PFSK-1 (cell line): ENCODE measurements around the gene LENG1.

Experiments
- FOXP2 ChIP-seq: optimal IDR thresholded peaks from 2 replicates; pipeline ENCODE3; 2011; ENCODE audit warnings: borderline replicate concordance, control low read depth, inconsistent platforms; ENCODE audit not compliant: insufficient read depth; ENCODE audit errors: extremely low read length, extremely low read depth
- POLR2AphosphoS5 ChIP-seq: IDR thresholded peaks from 2 replicates; pipeline ENCODE4 v1.6.1; 2012; ENCODE audit warnings: low read depth, mild to moderate bottlenecking, control low read depth, low read length, moderate library complexity
- SIN3A ChIP-seq: IDR thresholded peaks from 2 replicates; pipeline ENCODE4 v1.6.1; 2012; ENCODE audit warnings: mild to moderate bottlenecking, low read length, moderate library complexity, borderline replicate concordance; ENCODE audit not compliant: insufficient read depth
- TAF1 ChIP-seq: IDR thresholded peaks from 2 replicates; pipeline ENCODE4 v1.6.1; 2012; ENCODE audit warnings: low read length, control low read depth, borderline replicate concordance; ENCODE audit not compliant: insufficient read depth
- TF ChIP-seq, protein P1 (sequence below), 2 experiments: IDR thresholded peaks; 2 replicates each; pipeline versions ENCODE4 v1.6.1 to v1.8.0; 2011 to 2012; ENCODE audit warnings: low read depth in 2 of 2, low read length in 2 of 2, control low read depth in 1 of 2, inconsistent platforms in 1 of 2, mild to moderate bottlenecking in 1 of 2, moderate library complexity in 1 of 2; ENCODE audit not compliant: insufficient read depth in 1 of 2

DNA sequence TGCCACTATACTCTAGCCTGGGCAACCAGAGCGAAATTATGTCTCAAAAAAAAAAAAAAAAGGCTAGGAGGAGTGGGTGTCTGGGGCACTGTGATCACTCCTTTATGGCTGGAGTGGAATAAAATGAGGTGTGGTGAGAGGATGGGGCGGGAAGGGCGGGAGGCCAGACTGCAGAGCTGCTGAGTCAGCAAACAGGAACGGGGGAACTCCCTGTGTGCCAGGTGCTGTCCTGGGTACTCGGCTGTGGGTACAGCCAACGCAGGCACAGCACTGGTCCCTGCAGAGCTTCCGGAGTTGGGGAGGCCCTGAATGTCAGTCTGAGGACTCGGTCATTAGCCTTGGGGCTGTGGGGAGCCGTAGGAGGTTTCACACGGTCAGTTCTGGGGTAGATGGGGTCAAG lies 38.3 kb downstream of the LENG1 start:
- TF ChIP-seq POLR2AphosphoS5 (no peak), TAF1 (no peak), SIN3A (no peak), FOXP2 (no peak)
- TF ChIP-seq, protein P1, sequence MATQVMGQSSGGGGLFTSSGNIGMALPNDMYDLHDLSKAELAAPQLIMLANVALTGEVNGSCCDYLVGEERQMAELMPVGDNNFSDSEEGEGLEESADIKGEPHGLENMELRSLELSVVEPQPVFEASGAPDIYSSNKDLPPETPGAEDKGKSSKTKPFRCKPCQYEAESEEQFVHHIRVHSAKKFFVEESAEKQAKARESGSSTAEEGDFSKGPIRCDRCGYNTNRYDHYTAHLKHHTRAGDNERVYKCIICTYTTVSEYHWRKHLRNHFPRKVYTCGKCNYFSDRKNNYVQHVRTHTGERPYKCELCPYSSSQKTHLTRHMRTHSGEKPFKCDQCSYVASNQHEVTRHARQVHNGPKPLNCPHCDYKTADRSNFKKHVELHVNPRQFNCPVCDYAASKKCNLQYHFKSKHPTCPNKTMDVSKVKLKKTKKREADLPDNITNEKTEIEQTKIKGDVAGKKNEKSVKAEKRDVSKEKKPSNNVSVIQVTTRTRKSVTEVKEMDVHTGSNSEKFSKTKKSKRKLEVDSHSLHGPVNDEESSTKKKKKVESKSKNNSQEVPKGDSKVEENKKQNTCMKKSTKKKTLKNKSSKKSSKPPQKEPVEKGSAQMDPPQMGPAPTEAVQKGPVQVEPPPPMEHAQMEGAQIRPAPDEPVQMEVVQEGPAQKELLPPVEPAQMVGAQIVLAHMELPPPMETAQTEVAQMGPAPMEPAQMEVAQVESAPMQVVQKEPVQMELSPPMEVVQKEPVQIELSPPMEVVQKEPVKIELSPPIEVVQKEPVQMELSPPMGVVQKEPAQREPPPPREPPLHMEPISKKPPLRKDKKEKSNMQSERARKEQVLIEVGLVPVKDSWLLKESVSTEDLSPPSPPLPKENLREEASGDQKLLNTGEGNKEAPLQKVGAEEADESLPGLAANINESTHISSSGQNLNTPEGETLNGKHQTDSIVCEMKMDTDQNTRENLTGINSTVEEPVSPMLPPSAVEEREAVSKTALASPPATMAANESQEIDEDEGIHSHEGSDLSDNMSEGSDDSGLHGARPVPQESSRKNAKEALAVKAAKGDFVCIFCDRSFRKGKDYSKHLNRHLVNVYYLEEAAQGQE (IDR thresholded peaks at IDR 0.05; ENCODE audit: insufficient read depth in 1 of 2, low read depth in 2 of 2, low read length in 2 of 2), result no peak
